Stimulated activated effector memory CD8-positive, alpha-beta T cell treated with anti-CD3 and anti-CD28 coated beads, Interleukin-12 subunit alpha, Interleukin-12 subunit beta, amount 100 ng/mL, for 72 hours (primary cell): ENCODE results near the gene PRKCI.
"Not testable (repeated sequence)": the region's sequence is repeated elsewhere in the genome, so short reads cannot be mapped to it uniquely, and the experiment has no call there.

Experiments used
- ATAC-seq: fragments of 150-1000 bp; cut with Tn5 transposase; 2 replicates; pipeline ENCODE4 v1.10.0; 2021
- DNase-seq, 2 donors: peaks; one replicate each; pipeline ENCODE4 v3.0.0; 2021 to 2022; ENCODE audit warnings: low spot score in 2 of 2
- H3K27ac Mint-ChIP-seq: one replicate; pipeline ENCODE4 v1.8.0; 2022; ENCODE audit warnings: mild to moderate bottlenecking, mixed read lengths
- H3K36me3 Mint-ChIP-seq: one replicate; pipeline ENCODE4 v1.8.0; 2022; ENCODE audit warnings: mild to moderate bottlenecking, mixed read lengths
- H3K4me1 Mint-ChIP-seq: one replicate; pipeline ENCODE4 v1.8.0; 2022; ENCODE audit warnings: mixed read lengths
- H3K4me3 Mint-ChIP-seq: one replicate; pipeline ENCODE4 v1.8.0; 2022; ENCODE audit warnings: mild to moderate bottlenecking, mixed read lengths
- H3K9me3 Mint-ChIP-seq: one replicate; pipeline ENCODE4 v1.8.0; 2022; ENCODE audit warnings: mixed read lengths

The PRKCI gene

GRCh38 chr3:170221924-170222646 is at the start of gene PRKCI:
Gene PRKCI (plus strand): TSS chr3:170222424. CDS start chr3:170222670, 246 bp downstream.
- DNase-seq: peak; percentile 65 to 91
- Mint-ChIP-seq H3K27ac (peak within 1 kb of the TSS; percentile 97), H3K4me3 (peak within 1 kb of the TSS; percentile 84), H3K36me3 (no peaks in the 10 kb centered on the region), H3K4me1 (peaks cover 21% of the 10 kb centered on the region), H3K9me3 (no peaks in the 10 kb centered on the region)
- ATAC-seq: peak; percentile 98

- Mint-ChIP-seq H3K4me1 (peaks cover 35% of the 10 kb centered on the region), H3K27ac (no peak overlapping the region), H3K36me3 (peaks cover 76% of the 10 kb centered on the region), H3K9me3 (no peaks in the 10 kb centered on the region), H3K4me3 (peak overlapping the region; percentile 87)
- ATAC-seq: peak; percentile 67
- peak in 1 of 2 donors; percentile 59 for DNase-seq
Observed at GRCh38 chr3:170178651-170179050, 43.6 kb upstream of the PRKCI start.

DNA sequence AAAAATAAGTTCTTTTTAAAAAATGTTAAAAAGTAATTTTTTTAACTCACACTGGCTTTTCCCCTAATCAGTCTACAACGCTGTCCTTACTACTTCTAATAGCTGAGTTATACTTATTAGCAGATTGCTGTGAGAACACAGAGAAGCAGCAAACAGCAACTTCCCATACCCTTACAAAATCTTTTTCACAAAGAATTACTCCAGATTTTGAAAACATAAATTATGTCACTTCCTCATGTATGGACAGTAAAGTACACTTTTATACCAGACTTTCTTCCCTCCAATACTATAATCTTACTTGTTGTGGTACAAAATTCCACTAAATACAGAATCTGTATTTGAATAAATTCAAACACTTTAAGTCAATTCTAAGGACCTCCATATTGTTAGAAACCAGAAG is 42.8 kb upstream of the PRKCI start:
- DNase-seq: no peak
- no peak for ATAC-seq
- Mint-ChIP-seq H3K9me3 (no peaks in the 10 kb centered on the region), H3K4me1 (peaks cover 33% of the 10 kb centered on the region), H3K36me3 (peaks cover 69% of the 10 kb centered on the region), H3K27ac (peak overlapping the region; percentile 99), H3K4me3 (peak overlapping the region; percentile 87)

- H3K4me3 Mint-ChIP-seq: peak overlapping the region; percentile 87
- H3K9me3 Mint-ChIP-seq: no peaks in the 10 kb centered on the region
- peaks cover 26% of the 10 kb centered on the region for H3K4me1 Mint-ChIP-seq
- H3K27ac Mint-ChIP-seq: peak overlapping the region; percentile 99
- ATAC-seq (peak; percentile 47), DNase-seq (peak in 1 of 2 donors; percentile 61)
- H3K36me3 Mint-ChIP-seq: peaks cover 60% of the 10 kb centered on the region
Observed at GRCh38 chr3:170180079-170180907, 41.9 kb upstream of the PRKCI start.

DNA sequence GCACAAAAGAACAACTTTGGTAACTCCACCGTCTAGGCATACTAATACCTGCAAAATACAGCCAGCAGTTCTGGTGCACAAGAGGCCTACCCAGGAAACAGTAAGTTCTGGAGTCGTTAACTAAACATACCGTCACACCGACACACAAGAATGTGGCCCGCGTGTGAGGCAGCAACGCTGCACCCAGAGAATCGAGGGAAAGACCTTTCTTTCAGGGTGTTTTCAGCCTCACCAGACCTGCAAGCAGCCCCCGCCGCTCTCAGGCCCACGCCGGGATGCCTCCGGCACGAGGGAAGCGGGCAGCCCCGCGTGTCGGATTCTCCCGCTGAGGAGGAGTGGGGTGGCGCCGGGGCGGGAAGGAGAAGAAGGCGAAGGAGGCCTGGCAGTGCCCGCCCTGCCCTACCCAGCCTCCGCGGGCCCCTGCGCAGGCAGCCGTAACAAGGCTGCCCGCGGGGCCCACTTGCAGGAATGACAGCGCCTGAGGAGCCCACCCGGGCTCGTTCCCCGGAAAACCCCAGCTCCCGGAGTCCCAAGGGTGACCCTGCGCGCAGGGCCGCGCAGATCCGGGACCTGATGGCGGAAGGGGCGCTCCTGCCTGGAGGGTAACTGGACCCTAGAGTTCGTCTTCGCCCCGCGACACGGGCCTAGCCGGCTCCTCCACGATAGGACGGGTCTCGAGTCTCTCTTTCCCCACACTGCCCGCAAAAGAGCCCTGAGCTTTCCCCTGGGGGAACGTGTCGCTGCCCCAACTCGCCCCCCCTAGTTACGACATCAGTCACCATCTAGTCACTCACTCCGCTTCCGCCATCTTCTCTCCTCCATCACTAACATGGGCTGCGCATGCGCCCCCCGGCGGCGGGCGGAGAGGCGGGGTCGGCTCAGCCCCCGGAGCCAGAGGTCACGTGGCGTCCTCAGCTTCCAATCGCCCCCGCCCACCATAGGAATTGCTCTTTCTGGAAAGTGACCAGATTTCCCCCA is 41.0 kb upstream of the PRKCI start, which contains the start of gene PHC3:
Gene PHC3 (minus strand): TSS at position 826 of the 978 bp plus-strand sequence. CDS start 18 bp downstream, at position 808.
- H3K36me3 Mint-ChIP-seq: peaks cover 51% of the 10 kb centered on the region
- peak within 1 kb of the TSS; percentile 99 for H3K27ac Mint-ChIP-seq
- ATAC-seq (peak; percentile 91), DNase-seq (peak; percentile 91 to 98)
- peak within 1 kb of the TSS; percentile 87 for H3K4me3 Mint-ChIP-seq
- H3K4me1 Mint-ChIP-seq: peaks cover 22% of the 10 kb centered on the region
- no peaks in the 10 kb centered on the region for H3K9me3 Mint-ChIP-seq

DNA sequence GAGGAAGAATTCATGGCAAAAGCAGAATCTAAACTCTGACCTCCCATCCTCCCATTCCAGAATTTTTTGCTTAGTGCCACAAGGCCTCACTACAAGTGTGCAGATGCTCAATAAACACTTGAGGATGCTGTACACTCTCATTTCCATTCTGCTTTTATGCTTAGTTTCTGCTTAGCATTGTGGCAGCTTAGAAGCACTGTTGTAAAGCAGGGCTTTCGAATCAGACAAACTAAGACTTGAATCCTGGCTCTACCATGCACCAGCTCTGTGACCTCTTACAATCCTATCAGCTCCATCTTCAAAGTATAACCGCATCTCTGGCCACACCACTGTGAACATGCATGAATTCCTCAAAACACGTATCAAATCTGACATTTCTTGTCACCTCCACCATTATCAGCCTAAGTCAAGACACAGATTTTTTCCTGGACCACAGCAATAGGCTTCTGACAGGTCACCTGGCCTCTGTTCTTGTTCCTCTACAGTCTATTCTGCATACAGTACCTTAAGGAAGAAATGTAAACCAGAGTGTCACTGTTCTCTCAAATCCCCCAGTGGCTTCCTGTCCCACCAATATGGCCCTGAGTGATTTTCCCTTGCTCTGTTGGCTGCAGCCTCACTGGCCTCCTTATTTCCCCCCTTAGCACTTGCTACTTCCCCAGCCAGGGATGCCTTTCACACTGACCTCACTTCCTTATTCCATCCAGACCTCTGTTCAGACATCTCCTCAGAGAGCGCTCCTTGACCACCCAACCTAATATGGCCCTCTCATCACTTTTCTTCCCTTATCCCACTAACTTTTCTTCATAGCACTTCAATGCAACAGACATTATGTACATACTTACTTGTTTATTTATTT is 32.6 kb upstream of the PRKCI start:
- H3K27ac Mint-ChIP-seq: no peak overlapping the region
- no peak overlapping the region for H3K4me3 Mint-ChIP-seq
- ATAC-seq: peak; percentile 24

DNA sequence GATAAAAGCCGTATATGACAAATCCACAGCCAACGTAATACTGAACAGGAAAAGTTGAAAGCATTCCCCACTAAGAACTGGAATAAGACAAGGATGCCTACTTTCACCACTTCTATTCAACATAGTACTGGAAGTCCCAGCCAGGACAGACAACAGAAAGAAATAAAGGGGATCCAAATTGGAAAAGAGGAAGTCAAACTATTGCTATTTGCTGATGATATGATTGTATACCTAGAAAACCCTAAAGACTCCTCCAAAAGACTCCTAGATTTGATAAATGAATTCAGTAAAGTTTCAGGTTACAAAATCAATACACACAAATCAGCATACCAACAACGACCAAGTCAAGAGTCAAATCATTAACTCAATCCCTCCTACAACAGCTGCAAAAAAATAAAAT is 26.5 kb upstream of the PRKCI start:
- DNase-seq, H3K4me1 Mint-ChIP-seq, ATAC-seq, H3K4me3 Mint-ChIP-seq, H3K27ac Mint-ChIP-seq, H3K36me3 Mint-ChIP-seq, H3K9me3 Mint-ChIP-seq: not testable (repeated sequence)

More for the DNA sequence above, 32.6 kb upstream of the PRKCI start:
- Mint-ChIP-seq H3K36me3 (no peaks in the 10 kb centered on the region), H3K9me3 (no peaks in the 10 kb centered on the region), H3K4me1 (no peaks in the 10 kb centered on the region)
- peak in 1 of 2 donors; percentile 45 for DNase-seq

DNA sequence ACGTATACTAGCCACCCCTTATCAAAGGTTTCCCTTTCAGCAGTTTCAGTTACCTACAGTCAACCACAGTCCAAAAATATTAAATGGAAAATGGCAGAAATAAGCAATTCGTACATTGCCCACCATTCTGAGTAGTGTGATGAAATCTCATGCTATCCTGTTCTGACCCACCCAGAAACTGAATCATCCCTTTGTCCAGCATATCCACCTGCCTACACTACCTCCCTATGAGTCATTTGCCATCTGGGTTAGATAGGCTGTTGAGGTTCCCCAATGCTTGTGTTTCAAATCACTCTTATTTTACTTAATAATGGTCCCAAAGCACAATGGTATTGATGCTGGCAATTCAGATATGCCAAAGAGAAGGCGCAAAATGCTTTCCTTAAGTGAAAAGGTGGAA is 25.4 kb upstream of the PRKCI start:
- no peaks in the 10 kb centered on the region for H3K4me1 Mint-ChIP-seq
- no peak overlapping the region for H3K27ac Mint-ChIP-seq
- H3K9me3 Mint-ChIP-seq: no peaks in the 10 kb centered on the region
- H3K36me3 Mint-ChIP-seq: no peaks in the 10 kb centered on the region
- ATAC-seq (peak; percentile 61), DNase-seq (peak in 1 of 2 donors; percentile 40)
- H3K4me3 Mint-ChIP-seq: no peak overlapping the region

DNA sequence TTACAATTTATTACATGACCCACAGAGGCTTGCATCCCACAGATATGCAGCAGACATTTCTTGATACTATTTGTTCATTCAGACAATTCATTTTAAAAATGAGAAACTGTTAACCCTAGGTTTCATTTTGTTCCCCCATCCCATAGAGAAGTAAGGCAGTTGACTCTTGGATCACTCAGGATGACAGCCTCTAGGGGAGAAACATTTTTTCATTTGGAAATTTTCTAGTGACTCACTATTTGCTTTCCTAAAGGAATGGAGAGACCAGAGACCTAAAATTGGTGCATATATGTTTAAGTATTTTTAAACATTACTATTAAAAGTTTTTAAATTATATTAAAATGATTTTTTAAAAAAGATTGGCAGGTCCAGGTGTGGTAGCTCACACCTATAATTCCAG is 21.2 kb upstream of the PRKCI start:
- DNase-seq: no peak
- no peak overlapping the region for H3K27ac Mint-ChIP-seq
- H3K4me3 Mint-ChIP-seq: no peak overlapping the region
- no peak for ATAC-seq
- H3K9me3 Mint-ChIP-seq: no peaks in the 10 kb centered on the region
- no peaks in the 10 kb centered on the region for H3K4me1 Mint-ChIP-seq
- H3K36me3 Mint-ChIP-seq: no peaks in the 10 kb centered on the region

DNA sequence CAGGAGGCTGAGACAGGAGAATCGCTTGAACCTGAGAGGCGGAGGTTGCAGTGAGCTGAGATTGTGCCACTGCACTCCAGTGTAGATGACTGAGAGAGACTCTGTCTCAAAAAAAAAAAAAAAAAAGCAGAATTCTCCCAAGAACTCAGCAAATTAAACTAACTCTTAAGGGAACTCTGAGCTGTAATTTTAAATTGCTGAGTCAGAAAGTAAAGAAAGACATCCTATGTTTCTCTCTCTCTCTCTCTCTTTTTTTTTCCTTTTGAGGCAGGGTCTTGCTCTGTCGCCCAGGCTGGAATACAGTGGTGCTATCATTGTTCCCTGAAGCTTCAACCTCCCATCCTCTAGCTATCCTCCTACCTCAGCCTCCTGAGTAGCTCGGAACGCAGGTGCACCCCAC is 20.7 kb upstream of the PRKCI start:
- Mint-ChIP-seq H3K4me3 (no peak overlapping the region), H3K27ac (no peak overlapping the region), H3K9me3 (no peaks in the 10 kb centered on the region), H3K4me1 (no peaks in the 10 kb centered on the region), H3K36me3 (no peaks in the 10 kb centered on the region)
- DNase-seq (peak in 1 of 2 donors; percentile 4), ATAC-seq (no peak)

- no peak overlapping the region for H3K4me3 Mint-ChIP-seq
- H3K27ac Mint-ChIP-seq: no peak overlapping the region
- H3K9me3 Mint-ChIP-seq: no peaks in the 10 kb centered on the region
- H3K4me1 Mint-ChIP-seq: no peaks in the 10 kb centered on the region
- no peaks in the 10 kb centered on the region for H3K36me3 Mint-ChIP-seq
- ATAC-seq (peak; percentile 85), DNase-seq (no peak)
Observed at GRCh38 chr3:170203457-170203856, 18.8 kb upstream of the PRKCI start.

DNA sequence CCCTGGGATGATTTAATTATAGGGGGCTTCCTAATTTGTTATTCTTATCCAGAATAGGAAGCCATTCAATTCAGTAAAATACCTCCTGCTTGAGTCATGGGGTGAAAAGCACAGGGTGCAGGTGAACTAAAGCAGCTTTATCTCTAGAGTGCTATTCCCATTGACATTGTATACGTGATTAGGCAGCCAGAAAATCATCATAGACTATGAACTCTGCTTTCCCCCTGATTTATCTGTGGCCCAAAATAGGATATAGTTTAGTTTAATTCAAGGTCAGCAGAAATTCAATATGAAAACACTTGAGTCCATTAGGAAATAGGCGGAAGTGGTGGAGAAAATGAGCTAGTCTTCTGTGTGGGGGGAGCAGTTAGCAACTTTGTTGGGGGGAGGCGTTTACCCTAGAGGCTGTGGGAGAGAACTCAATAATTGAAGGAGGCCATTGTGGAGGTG is 18.2 kb upstream of the PRKCI start:
- ATAC-seq (no peak), DNase-seq (peak in 1 of 2 donors; percentile 13)
- Mint-ChIP-seq H3K9me3 (no peaks in the 10 kb centered on the region), H3K4me1 (no peaks in the 10 kb centered on the region), H3K36me3 (no peaks in the 10 kb centered on the region), H3K27ac (no peak overlapping the region), H3K4me3 (no peak overlapping the region)

- no peak overlapping the region for H3K4me3 Mint-ChIP-seq
- ATAC-seq (no peak), DNase-seq (no peak)
- no peaks in the 10 kb centered on the region for H3K4me1 Mint-ChIP-seq
- no peaks in the 10 kb centered on the region for H3K36me3 Mint-ChIP-seq
- no peak overlapping the region for H3K27ac Mint-ChIP-seq
- H3K9me3 Mint-ChIP-seq: no peaks in the 10 kb centered on the region
Observed at GRCh38 chr3:170204509-170204908, 17.7 kb upstream of the PRKCI start.

GRCh38 chr3:170205302-170205701 is 16.9 kb upstream of the PRKCI start:
- Mint-ChIP-seq H3K4me3 (no peak overlapping the region), H3K27ac (no peak overlapping the region), H3K36me3 (no peaks in the 10 kb centered on the region), H3K4me1 (no peaks in the 10 kb centered on the region), H3K9me3 (no peaks in the 10 kb centered on the region)
- DNase-seq: no peak
- ATAC-seq: peak; percentile 68
